ENCODE data around the gene ATG13. TPM values are rescaled to one million over a fixed set of nuclear protein-coding genes. Genes with fewer than 3 reads are reported as not detected.

ATG13 gene
- total RNA-seq, 1 experiment from 2014 or later: 57.1 TPM

- DNase-seq: no peak
- Mint-ChIP-seq H3K4me3 (ENCODE audit: low read depth, unreplicated experiment) (no peak overlapping the region), H3K27ac (ENCODE audit: unreplicated experiment) (no peak overlapping the region), H3K36me3 (ENCODE audit: insufficient read depth, unreplicated experiment) (no peaks in the 10 kb centered on the region), H3K4me1 (ENCODE audit: low read depth, unreplicated experiment) (no peaks in the 10 kb centered on the region), H3K27me3 (ENCODE audit: unreplicated experiment) (no peaks in the 10 kb centered on the region), H3K9me3 (ENCODE audit: low read depth, unreplicated experiment) (no peaks in the 10 kb centered on the region)
- CTCF ChIA-PET: no interaction called here
- no peak for TF ChIP-seq CTCF (IDR thresholded peaks at IDR 0.05; ENCODE audit: unreplicated experiment)
- intact Hi-C loops (cut with micrococcal nuclease; ENCODE audit: unreplicated experiment): no loop called here
- BruUV-seq (replicated peaks): no TSS peak
These were observed 105.4 kb downstream of the ATG13 start for GRCh38 chr11:46722566-46723358.

- no peak for DNase-seq
- no TSS peak for BruUV-seq (replicated peaks)
- CTCF ChIA-PET: no interaction called here
These were observed 106.0 kb downstream of the ATG13 start for GRCh38 chr11:46723359-46723680.

GRCh38 chr11:46724088-46724487 lies 106.7 kb downstream of the ATG13 start:
- Mint-ChIP-seq H3K4me1 (ENCODE audit: low read depth, unreplicated experiment) (no peaks in the 10 kb centered on the region), H3K27me3 (ENCODE audit: unreplicated experiment) (no peaks in the 10 kb centered on the region), H3K27ac (ENCODE audit: unreplicated experiment) (no peak overlapping the region), H3K9me3 (ENCODE audit: low read depth, unreplicated experiment) (no peaks in the 10 kb centered on the region), H3K36me3 (ENCODE audit: insufficient read depth, unreplicated experiment) (no peaks in the 10 kb centered on the region), H3K4me3 (ENCODE audit: low read depth, unreplicated experiment) (no peak overlapping the region)
- intact Hi-C loops (cut with micrococcal nuclease; ENCODE audit: unreplicated experiment): no loop called here
- TF ChIP-seq CTCF (IDR thresholded peaks at IDR 0.05; ENCODE audit: unreplicated experiment): no peak
- CTCF ChIA-PET: no interaction called here
- no TSS peak for BruUV-seq (replicated peaks)
- no peak for DNase-seq

More at GRCh38 chr11:46723359-46723680, 106.0 kb downstream of the ATG13 start:
- Mint-ChIP-seq H3K9me3 (ENCODE audit: low read depth, unreplicated experiment) (no peaks in the 10 kb centered on the region), H3K27ac (ENCODE audit: unreplicated experiment) (no peak overlapping the region), H3K27me3 (ENCODE audit: unreplicated experiment) (no peaks in the 10 kb centered on the region), H3K36me3 (ENCODE audit: insufficient read depth, unreplicated experiment) (no peaks in the 10 kb centered on the region), H3K4me3 (ENCODE audit: low read depth, unreplicated experiment) (no peak overlapping the region), H3K4me1 (ENCODE audit: low read depth, unreplicated experiment) (no peaks in the 10 kb centered on the region)
- no peak for TF ChIP-seq CTCF (IDR thresholded peaks at IDR 0.05; ENCODE audit: unreplicated experiment)
- intact Hi-C loops (cut with micrococcal nuclease; ENCODE audit: unreplicated experiment): no loop called here

Other genes starting within 250 kb of the ATG13 start
- 74.9 and 139 TPM in 2 replicates for gene MDK, start 235.9 kb upstream of the ATG13 start, total RNA-seq (2022)
- not detected in 2 replicates for gene CHRM4, start 225.8 kb upstream of the ATG13 start, total RNA-seq (2022)
- gene AMBRA1, start 23.5 kb upstream of the ATG13 start, total RNA-seq (2022): 35.0 and 42.2 TPM in 2 replicates
- 8.2 and 10.1 TPM in 2 replicates for gene HARBI1, start 326 bp upstream of the ATG13 start, total RNA-seq (2022)
- 65.4 and 81.6 TPM in 2 replicates for gene ARHGAP1, start 83.1 kb downstream of the ATG13 start, total RNA-seq (2022)
- gene ZNF408, start 83.5 kb downstream of the ATG13 start, total RNA-seq (2022): 14.8 and 15.5 TPM in 2 replicates
- not detected in 2 replicates for gene F2, start 101.7 kb downstream of the ATG13 start, total RNA-seq (2022)
- 124 and 140 TPM in 2 replicates for gene CKAP5, start 228.7 kb downstream of the ATG13 start, total RNA-seq (2022)

Data from Calu3 (cell line).